ENCODE results near the gene NBPF15.
"Not testable (repeated sequence)": the region's sequence is repeated elsewhere in the genome, so short reads cannot be mapped to it uniquely, and the experiment has no call there.

- not testable (repeated sequence) for TF ChIP-seq POLR2A, CTCF (IDR thresholded peaks at IDR 0.05)
Observed at GRCh38 chr1:144460686-144461085, 783 bp downstream of the NBPF15 start.

Measured in testis (tissue), 2 donors.